Measurements from ENCODE around the gene CREB3. TPM values are rescaled to one million over a fixed set of nuclear protein-coding genes. Genes with fewer than 3 reads are reported as not detected.

CREB3 gene
- total RNA-seq, result 74.7 and 85.8 TPM in 2 replicates

DNA sequence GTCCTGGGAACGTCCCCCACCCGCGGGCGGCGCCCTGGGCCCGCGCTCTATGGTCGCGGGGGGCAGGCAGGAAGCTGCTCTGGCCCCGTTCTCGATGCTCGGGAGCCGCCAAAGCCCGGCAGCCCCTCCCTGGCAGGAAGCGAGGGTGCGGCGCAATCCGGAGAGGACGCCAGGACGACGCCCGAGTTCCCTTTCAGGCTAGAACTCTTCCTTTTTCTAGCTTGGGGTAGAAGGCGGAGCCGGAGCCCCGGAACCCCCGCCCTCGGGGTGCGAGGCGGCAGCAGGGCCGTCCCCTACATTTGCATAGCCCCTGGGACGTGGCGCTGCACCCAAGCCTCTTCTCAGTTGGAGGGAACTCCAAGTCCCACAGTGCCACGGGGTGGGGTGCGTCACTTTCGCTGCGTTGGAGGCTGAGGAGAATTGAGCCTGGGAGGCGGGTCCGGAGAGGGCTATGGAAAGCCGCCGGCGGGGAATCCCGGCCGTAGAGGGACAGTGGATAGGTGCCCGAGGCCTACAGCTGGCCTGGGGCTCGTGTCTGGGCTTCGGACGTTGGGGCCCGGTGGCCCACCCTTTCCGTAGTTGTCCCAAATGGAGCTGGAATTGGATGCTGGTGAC lies at the start of gene CREB3, which contains the start of gene TLN1:
Gene CREB3, plus strand, starts transcription at position 482 of the 615 bp plus-strand sequence. Its CDS starts 107 bp downstream, at position 589.
Gene TLN1, minus strand, starts transcription at position 11 of the 615 bp plus-strand sequence. CDS start 6,501 bp downstream, outside the sequence.

GRCh38 chr9:35689542-35690293 lies 42.7 kb upstream of the CREB3 start, which contains the start of gene TPM2:
Gene TPM2, minus strand, starts transcription at chr9:35689925. Its CDS starts 108 bp downstream, at chr9:35689817.

DNA sequence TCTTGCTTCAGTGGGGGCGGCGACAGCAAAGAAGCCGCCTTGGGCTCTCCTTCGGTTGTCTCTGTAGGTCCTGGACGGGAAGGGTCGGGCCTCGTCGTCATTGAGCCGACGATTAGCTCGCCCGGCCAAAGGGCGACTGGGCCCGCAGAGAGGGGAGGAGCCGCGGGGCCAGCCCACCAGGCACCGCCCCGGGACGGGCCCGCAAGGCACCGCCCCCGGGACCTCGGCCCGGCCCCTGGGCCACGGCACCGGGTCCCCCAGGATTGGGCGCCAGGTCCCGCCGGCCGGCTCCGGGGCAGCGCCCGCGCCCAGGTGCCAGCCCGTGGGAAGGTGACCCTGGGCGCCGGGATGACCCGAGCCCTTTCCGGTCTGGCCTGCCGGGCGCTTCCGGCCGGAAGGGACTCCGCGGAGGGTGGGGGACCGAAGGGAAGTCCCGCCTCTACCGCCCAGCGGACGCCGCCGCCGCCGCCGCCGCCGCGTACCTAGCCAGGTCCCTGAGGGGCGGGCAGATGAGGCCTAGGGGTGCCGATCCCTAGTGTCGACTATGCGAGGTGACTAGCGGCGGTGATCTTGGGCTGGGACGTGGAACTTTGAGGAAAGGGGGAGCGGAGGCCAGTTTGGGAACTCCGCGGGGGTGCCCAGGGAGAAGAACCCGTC lies 16.5 kb downstream of the CREB3 start, which contains the start of the genes GBA2 and RGP1:
Gene GBA2, minus strand, starts transcription at position 371 of the 657 bp plus-strand sequence. CDS start 524 bp downstream, outside the sequence.
Gene RGP1, plus strand, starts transcription at position 430 of the 657 bp plus-strand sequence. CDS start 469 bp downstream, outside the sequence.

GRCh38 chr9:35754264-35754663 lies 21.8 kb downstream of the CREB3 start, which contains the start of gene MSMP:
Gene MSMP, minus strand, starts transcription at chr9:35754276. Its CDS starts 147 bp downstream, at chr9:35754129.

Other genes starting within 250 kb of the CREB3 start
- 44.2 and 47.0 TPM in 2 replicates for gene RUSC2, start 242.6 kb upstream of the CREB3 start, total RNA-seq
- gene TESK1, start 127.4 kb upstream of the CREB3 start, total RNA-seq, result 9.2 and 10.3 TPM in 2 replicates
- not detected in 2 replicates for gene CD72, start 114.3 kb upstream of the CREB3 start, total RNA-seq
- gene SIT1, start 81.7 kb upstream of the CREB3 start, total RNA-seq, result not detected in 2 replicates
- 1,920 and 1,967 TPM in 2 replicates for gene RMRP, start 74.6 kb upstream of the CREB3 start, total RNA-seq
- 13.1 and 25.2 TPM in 2 replicates for gene CCDC107, start 74.4 kb upstream of the CREB3 start, total RNA-seq
- gene ARHGEF39, start 67.5 kb upstream of the CREB3 start, total RNA-seq, result 3.1 and 3.5 TPM in 2 replicates
- gene CA9, start 58.7 kb upstream of the CREB3 start, total RNA-seq, result not detected in 2 replicates
- 6.3 and 13.4 TPM in 2 replicates for gene TPM2, start 42.7 kb upstream of the CREB3 start, total RNA-seq
- gene TLN1, start 471 bp upstream of the CREB3 start, total RNA-seq, result 266 and 304 TPM in 2 replicates
- 26.6 and 29.1 TPM in 2 replicates for gene GBA2, start 16.6 kb downstream of the CREB3 start, total RNA-seq
- 11.1 and 12.1 TPM in 2 replicates for gene RGP1, start 16.6 kb downstream of the CREB3 start, total RNA-seq
- 1.0 and 3.6 TPM in 2 replicates for gene MSMP, start 21.6 kb downstream of the CREB3 start, total RNA-seq
- gene NPR2, start 58.9 kb downstream of the CREB3 start, total RNA-seq, result 5.1 and 7.9 TPM in 2 replicates
- 0.20 TPM in 1 of 2 replicates, not detected in the other for gene SPAG8, start 79.6 kb downstream of the CREB3 start, total RNA-seq
- gene HINT2, start 82.4 kb downstream of the CREB3 start, total RNA-seq, result 17.2 and 20.4 TPM in 2 replicates
- not detected in 2 replicates for gene FAM221B, start 96.1 kb downstream of the CREB3 start, total RNA-seq
- gene TMEM8B, start 96.6 kb downstream of the CREB3 start, total RNA-seq, result 0.27 and 0.79 TPM in 2 replicates
- gene OR13J1, start 137.7 kb downstream of the CREB3 start, total RNA-seq, result not detected in 2 replicates
- gene HRCT1, start 173.5 kb downstream of the CREB3 start, total RNA-seq, result 0.69 and 2.0 TPM in 2 replicates
- gene SPAAR, start 176.8 kb downstream of the CREB3 start, total RNA-seq, result 26.6 and 26.8 TPM in 2 replicates
- gene OR2S2, start 225.5 kb downstream of the CREB3 start, total RNA-seq, result not detected in 2 replicates